Gastroesophageal sphincter (tissue), 4 donors: ENCODE results near the gene PTPRU. TPM values are rescaled to one million over a fixed set of nuclear protein-coding genes. Genes with fewer than 3 reads are reported as not detected.

Experiments
- ATAC-seq: fragments of 150-250 bp; one replicate; pipeline ENCODE4 v1.9.1; 2016; ENCODE audit warnings: mild to moderate bottlenecking, moderate library complexity
- H3K27ac ChIP-seq, 4 donors: fragments of 200-600 bp; sonication (generic) in 3 of 4; 1 replicate in 3 of 4; 2 replicates in 1 of 4; pipeline ENCODE4 v1.5.1; 2016 to 2019
- H3K27me3 ChIP-seq: fragments of 200-600 bp; sonication (generic); one replicate; pipeline ENCODE4 v1.5.1; 2019
- H3K36me3 ChIP-seq, 2 donors: fragments of 200-600 bp; sonication (generic); one replicate each; pipeline ENCODE4 v1.5.1; 2019; ENCODE audit warnings: control low read depth in 1 of 2
- H3K4me1 ChIP-seq, 3 donors: fragments of 200-600 bp; sonication (generic); 1 replicate in 2 of 3; 2 replicates in 1 of 3; pipeline ENCODE4 v1.5.1; 2016 to 2019; ENCODE audit warnings: control low read depth in 2 of 3
- H3K4me3 ChIP-seq, 2 donors: fragments of 200-600 bp; sonication (generic); one replicate each; pipeline ENCODE4 v1.5.1; 2019; ENCODE audit warnings: mild to moderate bottlenecking in 1 of 2, moderate library complexity in 1 of 2
- H3K9me3 ChIP-seq, 3 donors: fragments of 200-600 bp; sonication (generic); one replicate each; pipeline ENCODE4 v1.5.1; 2017 to 2019; ENCODE audit warnings: control low read depth in 2 of 3
- EP300 ChIP-seq: sonication (generic); formaldehyde crosslinking; IDR thresholded peaks from one replicate; pipeline ENCODE4 v1.6.1; 2017; ENCODE audit warnings: antibody characterized with exemption, mild to moderate bottlenecking
- POLR2A ChIP-seq, 2 donors: fragments of 450-650 bp; IDR thresholded peaks; one replicate each; pipeline ENCODE4 v1.6.1; 2017; ENCODE audit warnings: antibody characterized with exemption in 2 of 2, mild to moderate bottlenecking in 2 of 2, moderate library complexity in 1 of 2
- POLR2AphosphoS5 ChIP-seq: sonication (generic); formaldehyde crosslinking; IDR thresholded peaks from one replicate; pipeline ENCODE4 v1.6.1; 2017; ENCODE audit warnings: antibody characterized with exemption
- WGBS, 2 donors: methylation state at CpG; one replicate each; pipeline ENCODE4 v1.1.5; 2018; ENCODE audit warnings: low coverage in 1 of 2; 5-methylcytosine and 5-hydroxymethylcytosine counted together
- total RNA-seq, 4 donors: library from RNA; depleted of rRNA; stranded (reverse); fragments of >200 nt; gene quantifications; one replicate each; pipeline ENCODE4 v1.1.0, GENCODE V29; 2016
- TF ChIP-seq, protein P1 (sequence below), 4 experiments: fragments of 200-600 bp in 2 of 4; fragments of 450-650 bp in 2 of 4; sonication (generic) in 1 of 4; IDR thresholded peaks; one replicate each; pipeline ENCODE4 v1.5.1; 2017 to 2019; ENCODE audit warnings: antibody characterized with exemption in 4 of 4, mild to moderate bottlenecking in 2 of 4, moderate library complexity in 2 of 4

PTPRU gene
- total RNA-seq, 4 donors from 2014 or later: 11.1 to 30.5 (median 23.7) TPM

DNA sequence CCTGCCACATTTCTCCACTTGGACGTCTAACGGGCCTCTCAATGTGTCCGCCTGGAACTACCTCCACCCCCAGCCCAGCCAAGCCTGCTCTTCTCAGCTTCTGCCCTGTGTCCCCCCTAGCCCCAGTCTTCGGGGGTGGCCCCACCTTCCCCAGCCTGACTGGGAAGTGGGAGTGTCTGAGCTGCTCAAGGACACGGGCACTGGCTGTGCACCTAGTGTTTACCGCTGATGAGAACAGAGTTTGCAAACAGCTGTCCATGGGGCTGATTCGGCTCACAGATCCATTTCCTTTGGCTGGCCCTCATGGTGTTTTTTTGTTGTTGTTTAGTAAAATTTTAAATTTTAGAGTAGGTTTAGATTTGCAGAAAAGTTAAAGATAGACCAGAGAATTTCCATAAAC lies 121.1 kb downstream of the PTPRU start:
- Histone ChIP-seq H3K27ac (no peak overlapping the region), H3K4me3 (no peak overlapping the region), H3K36me3 (no peaks in the 10 kb centered on the region), H3K9me3 (peaks cover 0 to 2% (median 0%) of the 10 kb centered on the region in 3 donors), H3K4me1 (no peaks in the 10 kb centered on the region), H3K27me3 (peaks cover 59% of the 10 kb centered on the region)
- TF ChIP-seq POLR2A (IDR thresholded peaks at IDR 0.05): no peak
- TF ChIP-seq EP300: no peak
- TF ChIP-seq, protein P1, sequence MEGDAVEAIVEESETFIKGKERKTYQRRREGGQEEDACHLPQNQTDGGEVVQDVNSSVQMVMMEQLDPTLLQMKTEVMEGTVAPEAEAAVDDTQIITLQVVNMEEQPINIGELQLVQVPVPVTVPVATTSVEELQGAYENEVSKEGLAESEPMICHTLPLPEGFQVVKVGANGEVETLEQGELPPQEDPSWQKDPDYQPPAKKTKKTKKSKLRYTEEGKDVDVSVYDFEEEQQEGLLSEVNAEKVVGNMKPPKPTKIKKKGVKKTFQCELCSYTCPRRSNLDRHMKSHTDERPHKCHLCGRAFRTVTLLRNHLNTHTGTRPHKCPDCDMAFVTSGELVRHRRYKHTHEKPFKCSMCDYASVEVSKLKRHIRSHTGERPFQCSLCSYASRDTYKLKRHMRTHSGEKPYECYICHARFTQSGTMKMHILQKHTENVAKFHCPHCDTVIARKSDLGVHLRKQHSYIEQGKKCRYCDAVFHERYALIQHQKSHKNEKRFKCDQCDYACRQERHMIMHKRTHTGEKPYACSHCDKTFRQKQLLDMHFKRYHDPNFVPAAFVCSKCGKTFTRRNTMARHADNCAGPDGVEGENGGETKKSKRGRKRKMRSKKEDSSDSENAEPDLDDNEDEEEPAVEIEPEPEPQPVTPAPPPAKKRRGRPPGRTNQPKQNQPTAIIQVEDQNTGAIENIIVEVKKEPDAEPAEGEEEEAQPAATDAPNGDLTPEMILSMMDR (IDR thresholded peaks at IDR 0.05): no peak
- TF ChIP-seq POLR2AphosphoS5: no peak
- ATAC-seq: no peak
- WGBS, 2 donors: 84% methylated on average over 5 of the region's 7 CpGs; no CpG with 5 or more reads in 1 of the 2 donors

DNA sequence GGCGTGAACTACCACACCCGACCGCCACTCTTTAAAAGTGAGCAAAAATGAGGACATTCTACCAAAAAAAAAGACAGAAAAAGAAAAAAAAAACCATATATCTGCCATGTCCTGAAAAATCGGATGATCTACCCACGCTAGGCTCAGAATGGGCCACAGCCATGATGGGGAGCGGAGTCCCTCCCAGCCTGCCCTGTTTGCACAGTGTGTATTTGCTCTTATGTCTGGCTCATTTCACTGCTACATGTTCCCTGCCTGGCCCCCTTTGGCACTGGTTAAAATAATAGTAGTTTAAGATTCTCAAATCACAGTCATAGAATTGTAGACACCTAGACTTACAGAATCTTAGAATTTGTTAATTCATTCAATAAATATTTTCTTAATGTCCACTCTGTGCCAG lies 121.9 kb downstream of the PTPRU start:
- ATAC-seq: no peak
- no peaks in the 10 kb centered on the region for H3K36me3 ChIP-seq
- no peaks in the 10 kb centered on the region for H3K4me1 ChIP-seq
- H3K9me3 ChIP-seq: no peaks in the 10 kb centered on the region
- H3K27me3 ChIP-seq: peaks cover 58% of the 10 kb centered on the region
- WGBS, 2 donors: 81 to 87% methylated on average over 3 to 4 of the region's 6 CpGs
- no peak overlapping the region for H3K4me3 ChIP-seq
- no peak for TF ChIP-seq POLR2A (IDR thresholded peaks at IDR 0.05)
- no peak for TF ChIP-seq EP300
- no peak for TF ChIP-seq POLR2AphosphoS5
- TF ChIP-seq, protein P1 (IDR thresholded peaks at IDR 0.05): no peak
- H3K27ac ChIP-seq: no peak overlapping the region

DNA sequence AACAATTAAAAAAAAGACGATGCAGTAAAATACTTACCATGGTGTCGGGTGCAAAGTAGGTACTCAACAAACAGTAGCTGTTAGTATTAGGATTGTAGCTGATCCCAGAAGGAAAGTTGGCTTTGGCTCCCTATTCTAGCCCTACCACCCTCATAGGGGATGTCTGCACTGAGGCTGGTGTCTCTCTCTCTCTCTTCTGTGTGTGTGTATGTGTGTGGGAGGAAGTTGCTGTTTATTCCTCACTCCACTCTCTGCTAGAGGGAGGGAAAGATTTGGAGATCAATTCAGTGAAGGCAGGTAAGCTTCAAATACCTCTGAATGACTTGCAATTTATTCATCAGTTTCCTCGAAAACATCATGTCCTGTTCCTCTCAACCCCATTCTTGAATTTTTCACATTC lies 124.4 kb downstream of the PTPRU start:
- Histone ChIP-seq H3K4me1 (no peaks in the 10 kb centered on the region), H3K27me3 (peaks cover 46% of the 10 kb centered on the region), H3K4me3 (no peak overlapping the region), H3K27ac (no peak overlapping the region), H3K9me3 (no peaks in the 10 kb centered on the region), H3K36me3 (no peaks in the 10 kb centered on the region)
- no peak for ATAC-seq
- WGBS, 2 donors: 64 to 80% methylated on average over 3 of the region's 3 CpGs
- TF ChIP-seq POLR2A (IDR thresholded peaks at IDR 0.05) (no peak), EP300 (no peak)

DNA sequence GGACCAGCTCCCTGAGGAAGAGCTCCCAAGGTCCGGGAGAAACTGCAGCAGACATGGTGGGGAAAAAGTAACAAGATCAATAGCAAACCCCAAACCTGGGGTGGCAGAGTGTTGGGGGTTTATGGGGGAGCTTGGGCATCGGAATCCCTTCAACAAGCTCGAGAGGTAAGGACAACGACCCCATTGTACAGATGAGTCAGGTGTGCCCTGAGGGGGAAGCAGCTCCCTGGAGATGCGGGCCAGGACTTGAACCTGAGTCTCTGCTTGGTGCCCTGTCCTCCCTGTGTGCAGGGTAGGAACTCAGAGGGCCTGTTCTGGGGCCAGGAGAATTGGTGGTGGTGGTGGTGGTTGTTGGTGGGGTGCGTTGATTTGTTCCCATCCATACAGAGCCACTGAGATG lies 125.4 kb downstream of the PTPRU start:
- no peak for ATAC-seq
- Histone ChIP-seq H3K9me3 (no peaks in the 10 kb centered on the region), H3K4me3 (no peak overlapping the region), H3K27ac (no peak overlapping the region), H3K27me3 (peaks cover 51% of the 10 kb centered on the region), H3K4me1 (no peaks in the 10 kb centered on the region), H3K36me3 (no peaks in the 10 kb centered on the region)
- TF ChIP-seq EP300 (no peak), POLR2AphosphoS5 (no peak), POLR2A (IDR thresholded peaks at IDR 0.05) (no peak)
- TF ChIP-seq, protein P1 (IDR thresholded peaks at IDR 0.05): no peak
- WGBS, 2 donors: 80 to 92% methylated on average over 5 of the region's 6 CpGs

DNA sequence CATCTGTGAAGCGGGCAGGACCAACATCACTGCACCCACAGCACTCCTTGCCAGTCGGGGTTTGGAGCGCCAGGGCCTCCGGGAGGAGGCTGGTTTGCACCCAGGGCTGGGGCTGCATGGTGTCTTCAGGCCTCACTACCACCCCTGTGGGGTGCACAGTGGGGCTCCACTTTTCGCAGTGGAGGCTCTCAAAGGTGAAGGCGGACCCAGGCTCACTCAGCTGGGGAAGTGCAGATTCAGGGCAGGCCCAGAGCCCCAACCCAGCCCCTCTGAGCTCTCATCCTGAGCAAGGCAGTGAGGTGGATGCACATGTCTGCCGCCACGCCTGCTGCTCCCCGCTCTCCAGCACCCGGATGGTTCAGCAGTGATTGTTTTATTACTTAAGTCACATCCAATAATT lies 125.8 kb downstream of the PTPRU start:
- no peaks in the 10 kb centered on the region for H3K36me3 ChIP-seq
- H3K27ac ChIP-seq: no peak overlapping the region
- no CpG with 5 or more reads among the region's 10 CpGs for WGBS, 2 donors
- ATAC-seq: no peak
- H3K27me3 ChIP-seq: peaks cover 53% of the 10 kb centered on the region
- H3K4me3 ChIP-seq: no peak overlapping the region
- no peaks in the 10 kb centered on the region for H3K9me3 ChIP-seq
- TF ChIP-seq EP300: no peak
- TF ChIP-seq, protein P1 (IDR thresholded peaks at IDR 0.05): no peak
- no peak for TF ChIP-seq POLR2A (IDR thresholded peaks at IDR 0.05)
- TF ChIP-seq POLR2AphosphoS5: no peak
- H3K4me1 ChIP-seq: no peaks in the 10 kb centered on the region
